Fibroblast of lung (primary cell): Measurements from ENCODE around the gene GABPB1. TPM values are rescaled to one million over a fixed set of nuclear protein-coding genes. Genes with fewer than 3 reads are reported as not detected.

Experiments
- DNase-seq, 2 donors: peaks; one replicate each; pipeline versions ENCODE4 v3.0.0 to v3.0.0-alpha.2; 2010; ENCODE audit warnings: low read depth in 2 of 2
- H2AFZ ChIP-seq: 2 replicates; pipeline ENCODE4 v1.5.1; 2012; ENCODE audit warnings: low read length, control low read depth, inconsistent platforms
- H3K27ac ChIP-seq: 2 replicates; pipeline ENCODE4 v1.5.1; 2011; ENCODE audit warnings: low read length, control low read depth; ENCODE audit not compliant: insufficient read depth
- H3K27me3 ChIP-seq: 2 replicates; pipeline ENCODE4 v1.5.1; 2011; ENCODE audit warnings: mild to moderate bottlenecking, low read length; ENCODE audit not compliant: control insufficient read depth, insufficient read depth
- H3K36me3 ChIP-seq: 2 replicates; pipeline ENCODE4 v1.5.1; 2011; ENCODE audit warnings: low read length; ENCODE audit not compliant: control insufficient read depth, insufficient read depth
- H3K4me1 ChIP-seq: 2 replicates; pipeline ENCODE4 v1.5.1; 2011; ENCODE audit warnings: low read length; ENCODE audit not compliant: control insufficient read depth, insufficient read depth; ENCODE audit errors: extremely low read depth
- H3K4me2 ChIP-seq: 2 replicates; pipeline ENCODE4 v1.5.1; 2011; ENCODE audit warnings: low read length, control low read depth; ENCODE audit not compliant: insufficient read depth; ENCODE audit errors: extremely low read depth
- H3K4me3 ChIP-seq, 4 experiments: fragments of 200-600 bp in 1 of 4; sonication (generic) in 1 of 4; replicated peaks in 1 of 4; 2 replicates each; pipeline ENCODE4 v1.5.1; 2011 to 2016; ENCODE audit warnings: low read length in 4 of 4, low read depth in 3 of 4, mild to moderate bottlenecking in 3 of 4, control low read depth in 2 of 4, inconsistent platforms in 1 of 4, mixed read lengths in 1 of 4; ENCODE audit not compliant: insufficient read depth in 1 of 4; ENCODE audit errors: control extremely low read depth in 1 of 4
- H3K79me2 ChIP-seq: 2 replicates; pipeline ENCODE4 v1.5.1; 2012; ENCODE audit warnings: mild to moderate bottlenecking, low read length, inconsistent platforms; ENCODE audit not compliant: control insufficient read depth, insufficient read depth
- H3K9ac ChIP-seq: 2 replicates; pipeline ENCODE4 v1.5.1; 2011; ENCODE audit warnings: mild to moderate bottlenecking, low read length, control low read depth; ENCODE audit not compliant: insufficient read depth
- H3K9me3 ChIP-seq: 2 replicates; pipeline ENCODE4 v1.5.1; 2012; ENCODE audit warnings: low read depth, low read length; ENCODE audit not compliant: control insufficient read depth, insufficient read depth
- H4K20me1 ChIP-seq: 2 replicates; pipeline ENCODE4 v1.5.1; 2011; ENCODE audit warnings: low read length; ENCODE audit not compliant: control insufficient read depth, insufficient read depth; ENCODE audit errors: extremely low read depth
- CTCF ChIP-seq, 2 donors: IDR thresholded peaks in 1 of 2; conservative IDR thresholded peaks in 1 of 2; 1 replicate in 1 of 2; 2 replicates in 1 of 2; pipeline ENCODE4 v1.5.1; 2011 to 2012; ENCODE audit warnings: low read length in 2 of 2, control low read depth in 1 of 2, inconsistent platforms in 1 of 2, low read depth in 1 of 2, mild to moderate bottlenecking in 1 of 2
- EZH2 ChIP-seq: IDR thresholded peaks from 2 replicates; pipeline ENCODE4 v1.5.1; 2012; ENCODE audit warnings: low read length, control low read depth, mild to moderate bottlenecking; ENCODE audit errors: missing control alignments
- polyA plus RNA-seq, 2 donors: library from polyadenylated mRNA; depleted of rRNA in 1 of 2; stranded (reverse) in 1 of 2; unstranded in 1 of 2; fragments of >200 nt; gene quantifications; 2 replicates each; pipeline ENCODE4 v1.2.1, GENCODE V29; 2011 to 2012; ENCODE audit warnings: missing spikeins in 1 of 2
- total RNA-seq: library from RNA; depleted of rRNA; stranded (reverse); fragments of >200 nt; gene quantifications from 2 replicates; pipeline ENCODE4 v1.2.1, GENCODE V29; 2014

Gene GABPB1
- total and polyA plus RNA-seq, 2 donors (not counting 1 experiment from before 2014, with no cell fraction given): 25.4 to 40.1 TPM

DNA sequence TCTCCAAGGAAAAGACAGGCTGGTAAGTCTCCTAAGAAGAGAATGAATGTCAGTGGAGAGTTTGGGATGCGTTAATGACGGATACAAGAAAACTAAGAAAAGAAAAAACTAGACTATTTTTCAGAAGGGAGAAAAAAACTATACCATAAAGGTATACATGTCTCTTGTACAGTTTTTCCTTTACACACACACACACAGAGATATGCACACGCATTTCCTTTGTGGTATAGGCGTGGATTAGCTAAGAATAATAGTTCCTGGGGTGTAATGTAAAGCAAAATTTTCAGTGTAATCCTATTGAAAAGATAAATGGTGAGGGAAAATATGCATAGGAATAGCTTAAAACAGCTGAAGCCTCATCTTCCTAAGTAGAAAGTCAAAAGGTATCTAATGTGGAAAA lies 36.3 kb downstream of the GABPB1 start:
- DNase-seq: no peak
- no peak overlapping the region for H2AFZ ChIP-seq

DNA sequence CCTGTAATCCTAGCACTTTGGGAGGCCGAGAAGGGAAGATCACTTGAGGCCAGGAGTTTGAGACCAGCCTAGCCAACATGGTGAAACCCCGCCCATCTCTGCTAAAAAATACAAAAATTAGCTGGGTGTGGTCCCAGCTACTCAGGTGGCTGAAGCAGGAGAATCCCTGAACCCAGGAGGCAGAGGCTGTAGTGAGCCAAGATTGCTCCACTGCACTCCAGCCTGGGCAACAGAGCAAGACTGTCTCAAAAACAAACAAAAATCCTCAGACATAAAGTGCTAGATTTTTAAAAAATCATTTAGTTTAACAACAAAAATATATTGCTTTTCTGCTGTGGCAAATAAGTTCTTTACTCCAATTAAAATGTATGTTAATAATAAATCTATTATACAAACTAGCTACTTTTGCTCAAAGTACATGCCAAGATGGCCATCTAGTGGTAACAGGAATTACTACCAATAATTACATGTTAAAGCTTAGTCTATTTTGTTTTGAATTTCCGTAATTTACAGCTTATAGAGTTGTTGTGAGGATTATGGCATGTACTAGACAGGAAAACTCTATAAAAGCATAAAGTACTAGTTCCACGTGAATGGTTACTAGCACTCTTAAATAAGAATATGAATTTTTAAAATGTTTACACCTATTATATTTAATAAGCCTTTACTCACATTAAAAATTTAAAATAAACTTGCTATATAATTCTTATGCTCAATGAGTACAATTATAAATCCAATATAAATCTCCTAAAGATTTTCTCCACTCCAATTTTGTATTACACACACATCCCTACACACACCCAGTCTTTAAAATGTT lies 39.0 kb downstream of the GABPB1 start:
- Histone ChIP-seq H3K9ac (no peak overlapping the region), H3K4me3 (no peak overlapping the region), H3K4me1 (no peaks in the 10 kb centered on the region), H3K79me2 (peaks cover 3% of the 10 kb centered on the region), H4K20me1 (no peaks in the 10 kb centered on the region), H2AFZ (no peak overlapping the region), H3K9me3 (no peaks in the 10 kb centered on the region), H3K4me2 (no peak overlapping the region), H3K27me3 (no peaks in the 10 kb centered on the region), H3K27ac (no peak overlapping the region), H3K36me3 (no peaks in the 10 kb centered on the region)
- peak; percentile 40 to 79 for DNase-seq
- no peak for TF ChIP-seq EZH2
- peak in 1 of 2 donors; percentile 64 for TF ChIP-seq CTCF (conservative IDR thresholded peaks at IDR 0.05 in 1 of 2, IDR thresholded peaks at IDR 0.05 in 1 of 2; ENCODE audit: low read depth in 1 of 2, low read length in 2 of 2)

More for the DNA sequence above, 36.3 kb downstream of the GABPB1 start:
- Histone ChIP-seq H3K27ac (no peak overlapping the region), H3K27me3 (no peaks in the 10 kb centered on the region), H3K36me3 (no peaks in the 10 kb centered on the region), H3K9ac (no peak overlapping the region), H3K9me3 (no peaks in the 10 kb centered on the region), H3K79me2 (peaks cover 3% of the 10 kb centered on the region), H3K4me1 (no peaks in the 10 kb centered on the region), H3K4me2 (no peak overlapping the region), H3K4me3 (no peak overlapping the region), H4K20me1 (no peaks in the 10 kb centered on the region)
- TF ChIP-seq CTCF (conservative IDR thresholded peaks at IDR 0.05 in 1 of 2, IDR thresholded peaks at IDR 0.05 in 1 of 2; ENCODE audit: low read depth in 1 of 2, low read length in 2 of 2) (no peak), EZH2 (no peak)

DNA sequence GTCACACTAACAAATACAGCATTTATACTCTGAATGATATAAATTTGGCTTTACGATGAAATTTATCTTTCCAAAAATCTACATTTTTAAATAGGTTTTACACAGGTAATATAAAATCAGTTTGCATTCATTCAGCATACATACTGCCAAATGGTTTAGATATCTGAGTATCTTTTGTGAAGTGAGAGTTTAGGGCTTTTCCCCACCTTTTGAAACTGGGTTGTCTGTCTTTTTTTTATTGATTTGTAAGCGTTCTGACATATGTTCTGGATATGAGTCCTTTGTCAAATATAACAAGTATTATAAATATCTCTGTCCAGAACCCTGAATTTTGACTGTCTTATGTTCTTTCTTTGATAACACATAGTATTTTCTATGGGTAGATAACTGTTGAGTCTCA lies 42.4 kb downstream of the GABPB1 start:
- Histone ChIP-seq H3K4me3 (no peak overlapping the region), H3K79me2 (peaks cover 3% of the 10 kb centered on the region), H3K4me2 (no peak overlapping the region), H4K20me1 (no peaks in the 10 kb centered on the region), H3K27ac (no peak overlapping the region), H3K4me1 (no peaks in the 10 kb centered on the region), H2AFZ (no peak overlapping the region), H3K9ac (no peak overlapping the region), H3K9me3 (no peaks in the 10 kb centered on the region), H3K27me3 (no peaks in the 10 kb centered on the region), H3K36me3 (no peaks in the 10 kb centered on the region)
- TF ChIP-seq CTCF (conservative IDR thresholded peaks at IDR 0.05 in 1 of 2, IDR thresholded peaks at IDR 0.05 in 1 of 2; ENCODE audit: low read depth in 1 of 2, low read length in 2 of 2) (no peak), EZH2 (no peak)
- no peak for DNase-seq
